Activated T-helper 9 cell treated with anti-CD3 and anti-CD28 coated beads, Interleukin-2, amount 50 U/mL, for 16 hours (primary cell): Measurements from ENCODE around the gene NPHP4.
A peak's percentile ranks its signal among the peaks of the same experiment; 100 is the strongest.

Experiments
- DNase-seq: peaks from one replicate; pipeline ENCODE4 v3.0.0-alpha.2; 2020; ENCODE audit warnings: low read depth

The NPHP4 gene

GRCh38 chr1:6003568-6004411, 11.6 kb upstream of the NPHP4 start:
- no peak for DNase-seq

- DNase-seq, result no peak
These were observed 10.7 kb upstream of the NPHP4 start for GRCh38 chr1:6002714-6003501.

- DNase-seq, result no peak
These were observed 9.9 kb upstream of the NPHP4 start for GRCh38 chr1:6001992-6002576.

GRCh38 chr1:6000444-6001288, 8.4 kb upstream of the NPHP4 start:
- DNase-seq, result no peak

- DNase-seq, result no peak
These were observed 7.7 kb upstream of the NPHP4 start for GRCh38 chr1:5999711-6000443.

- DNase-seq, result no peak
These were observed 6.7 kb upstream of the NPHP4 start for GRCh38 chr1:5998906-5999301.

- DNase-seq, result no peak
These were observed 6.1 kb upstream of the NPHP4 start for GRCh38 chr1:5998051-5998905.

- no peak for DNase-seq
These were observed 5.1 kb upstream of the NPHP4 start for GRCh38 chr1:5997316-5997715.

- DNase-seq, result no peak
These were observed 4.5 kb upstream of the NPHP4 start for GRCh38 chr1:5996641-5997270.

- no peak for DNase-seq
These were observed 3.8 kb upstream of the NPHP4 start for GRCh38 chr1:5995871-5996630.

- peak; percentile 27 for DNase-seq
These were observed 2.7 kb upstream of the NPHP4 start for GRCh38 chr1:5994713-5995621.

GRCh38 chr1:5993556-5994491, 1.6 kb upstream of the NPHP4 start:
- DNase-seq, result no peak

- DNase-seq, result no peak
These were observed 760 bp upstream of the NPHP4 start for GRCh38 chr1:5992814-5993555.

- peak; percentile 13 for DNase-seq
These were observed 722 bp downstream of the NPHP4 start for GRCh38 chr1:5991381-5992025.

- DNase-seq, result no peak
These were observed 1.3 kb downstream of the NPHP4 start for GRCh38 chr1:5990913-5991312.
